ENCODE measurements around the gene LTB.
A peak's percentile ranks its signal among the peaks of the same experiment; 100 is the strongest.

GRCh38 chr6:31620586-31621319 lies 38.5 kb upstream of the LTB start, which contains the start of gene PRRC2A:
- TF ChIP-seq YY1 (IDR thresholded peaks at IDR 0.05; ENCODE audit: insufficient read depth, insufficient read length) (peak; percentile 73), ZNF274 (IDR thresholded peaks at IDR 0.05; ENCODE audit: low read depth, low read length) (no peak)
